Medulla oblongata (tissue), 1 donor: Measurements from ENCODE around the gene CHN1.

Source experiments
- DNase-seq: peaks from one replicate; pipeline ENCODE4 v3.0.0-alpha.2; 2015; ENCODE audit errors: extremely low spot score

Gene CHN1

DNA sequence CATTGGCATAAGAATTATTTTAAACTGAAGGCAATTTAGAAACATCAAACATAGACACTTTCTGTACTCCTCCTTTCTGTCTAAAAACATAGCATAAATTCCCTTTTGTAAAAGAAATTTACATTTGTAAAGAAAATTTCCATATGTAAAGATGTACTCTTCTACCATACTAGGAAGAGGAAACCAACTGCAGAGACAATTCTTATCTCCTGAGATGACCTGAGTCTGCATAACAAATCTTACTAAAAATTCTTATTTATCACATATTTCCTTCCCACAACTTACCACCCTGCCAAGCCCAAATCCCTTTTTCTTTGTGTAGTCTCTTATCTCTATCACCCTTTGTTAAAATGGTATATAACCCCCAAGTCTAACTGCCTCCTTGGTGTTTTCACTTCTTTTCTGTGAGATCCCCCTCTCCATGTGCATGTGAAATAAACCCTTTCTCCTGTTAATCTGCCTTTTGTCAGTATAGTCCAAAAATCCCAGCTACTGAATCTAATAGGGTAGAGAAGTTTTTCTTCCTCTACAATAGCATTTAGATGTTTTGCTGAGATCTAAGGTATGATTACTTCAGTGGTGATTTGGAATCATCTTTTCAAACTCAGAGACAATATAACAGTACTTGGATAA is 81.0 kb downstream of the CHN1 start:
- DNase-seq: no peak

DNA sequence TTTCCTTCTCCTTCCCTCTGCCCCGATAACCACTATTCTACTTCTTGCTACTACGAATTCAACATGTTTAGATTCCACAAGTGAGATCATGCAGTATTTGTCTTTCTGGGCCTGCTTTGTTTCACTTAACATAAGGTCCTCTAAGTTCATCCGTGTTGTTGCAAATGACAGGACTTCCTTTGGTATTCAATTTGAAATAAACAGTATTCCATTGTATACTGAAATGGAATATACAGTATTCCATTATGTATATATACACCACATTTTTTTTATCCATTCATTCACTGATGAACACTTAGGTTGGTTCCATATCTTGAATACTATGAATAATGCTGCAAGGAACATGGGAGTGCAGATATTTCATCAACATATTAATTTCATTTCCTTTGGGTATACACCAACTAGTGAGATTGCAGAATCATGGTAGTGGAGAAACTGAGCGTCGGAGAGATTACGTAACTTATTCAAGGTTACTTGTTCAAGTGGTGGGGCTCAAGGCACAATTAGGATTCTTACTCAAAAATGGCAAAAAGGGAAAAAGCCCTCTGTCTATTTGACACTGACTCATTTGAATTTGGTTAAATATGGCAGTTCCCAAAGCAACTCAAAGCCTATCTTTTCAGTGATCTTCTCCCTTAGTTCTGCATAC is 85.1 kb downstream of the CHN1 start:
- no peak for DNase-seq

DNA sequence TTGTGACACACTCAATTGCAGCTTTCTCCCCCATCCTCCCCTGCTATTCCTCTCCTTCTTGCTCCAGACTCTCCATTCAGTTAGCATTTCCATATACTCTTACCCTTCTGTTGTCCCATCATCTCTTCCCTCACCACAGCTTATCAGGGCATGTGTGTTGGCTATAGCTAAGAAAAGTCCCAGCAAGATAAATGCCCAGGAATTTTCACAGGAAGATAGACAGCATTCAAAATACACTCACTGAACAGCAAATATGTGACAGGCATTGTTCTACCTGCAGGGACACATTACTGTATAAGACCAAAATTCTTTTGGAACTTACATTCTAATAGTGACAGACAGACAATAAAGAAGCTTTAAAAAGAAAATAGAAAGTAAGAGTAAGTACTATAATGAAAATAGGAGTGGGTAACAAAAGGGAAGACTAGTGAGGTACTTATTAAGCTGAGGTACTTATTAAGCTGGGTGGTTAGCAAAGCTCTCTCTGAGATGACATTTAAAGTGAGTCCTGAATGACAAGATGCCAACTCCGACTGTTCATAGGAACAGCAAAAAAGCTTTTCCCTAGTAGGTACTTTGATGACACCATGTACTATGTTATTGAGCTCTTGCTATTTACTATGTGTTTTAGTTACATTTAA is 86.2 kb downstream of the CHN1 start:
- DNase-seq: no peak

DNA sequence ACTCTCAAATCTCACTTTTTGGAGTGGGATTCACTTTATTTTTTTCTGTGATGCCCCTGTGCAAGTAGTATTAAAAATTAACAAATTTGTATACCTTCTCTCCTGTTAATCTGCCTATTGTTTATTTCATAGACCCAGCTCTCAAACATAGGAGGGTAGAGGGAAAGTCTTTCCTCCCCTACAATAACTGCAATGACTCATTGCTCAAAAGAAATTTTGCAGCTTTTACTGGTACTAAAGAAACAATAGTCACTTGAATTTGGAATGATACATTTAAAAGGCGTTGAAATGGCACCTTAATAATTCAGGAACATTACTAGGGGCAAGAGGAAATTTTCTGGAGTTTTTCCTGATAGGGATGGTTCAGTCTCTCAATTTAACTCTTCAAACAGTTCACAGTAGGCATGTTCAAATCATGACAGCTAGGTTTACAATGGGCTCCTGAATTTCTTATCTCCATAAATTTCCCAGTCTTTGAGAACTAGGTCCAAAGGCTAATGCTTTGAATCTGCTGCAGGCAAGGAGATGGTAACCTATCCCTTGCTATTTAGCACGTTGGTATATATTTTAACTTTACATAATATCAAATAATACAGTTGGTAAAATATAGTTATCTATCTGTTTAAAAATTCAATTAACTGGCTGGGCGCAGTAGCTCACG is 88.8 kb downstream of the CHN1 start:
- DNase-seq: no peak

DNA sequence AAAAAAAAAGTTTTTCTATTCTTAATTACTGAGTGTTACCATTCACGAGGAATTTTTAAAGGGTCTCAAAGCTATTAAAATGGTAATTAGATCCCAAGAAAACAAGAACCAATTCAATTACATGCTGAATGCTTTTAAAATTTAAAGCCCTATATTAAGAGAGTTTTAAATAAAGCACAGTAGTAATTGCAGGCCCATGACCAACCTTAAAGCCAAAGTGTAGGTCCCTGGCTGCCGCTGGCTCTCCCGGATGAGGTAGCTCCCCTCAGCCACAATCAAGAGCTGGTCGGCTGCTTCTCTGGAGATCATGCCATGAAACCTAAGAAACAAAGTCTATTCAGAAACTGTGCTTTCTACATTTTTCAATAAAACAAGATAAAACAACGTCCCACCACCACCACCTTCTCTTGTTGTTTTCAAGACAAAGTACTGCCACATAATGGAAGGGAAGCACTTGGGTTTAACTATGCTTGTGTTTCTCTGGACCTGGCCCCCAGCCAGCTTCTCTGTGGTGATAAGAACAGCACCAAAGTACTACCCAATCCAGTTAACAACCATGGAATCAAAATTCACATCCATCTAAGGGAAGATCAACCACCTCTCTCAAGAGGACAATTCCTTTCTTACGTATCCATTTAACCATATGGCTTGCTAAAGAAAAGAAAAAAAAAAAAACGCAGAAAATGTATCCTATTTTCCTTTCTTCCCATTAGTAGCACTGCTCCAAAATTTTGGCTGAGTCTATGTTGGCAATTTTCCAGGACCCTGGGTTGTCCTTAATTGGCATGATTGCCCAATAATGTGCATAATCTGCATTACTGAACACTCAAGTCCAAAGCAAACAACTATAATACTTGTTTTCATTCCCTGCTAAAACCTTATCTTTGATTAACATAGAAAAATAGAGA is 90.1 kb downstream of the CHN1 start:
- DNase-seq: peak; percentile 13

DNA sequence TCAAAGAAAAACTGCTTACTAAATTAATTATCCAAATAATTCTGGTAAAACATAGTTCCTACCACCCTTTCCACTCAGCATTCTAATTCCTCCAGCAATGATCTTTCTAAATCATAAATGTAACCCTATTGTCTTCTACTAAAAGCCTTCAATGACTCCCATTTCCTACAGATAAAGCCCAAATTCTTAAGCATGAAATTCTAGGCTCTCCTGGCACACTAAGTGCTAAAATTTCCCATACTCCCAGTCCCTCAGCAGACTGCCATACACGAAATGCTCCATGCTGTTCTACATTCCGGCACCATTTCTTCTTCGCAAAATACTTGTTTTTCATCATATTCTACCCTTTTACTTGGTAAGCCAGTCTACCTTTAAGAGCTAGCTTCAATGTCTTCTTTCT is 96.9 kb downstream of the CHN1 start:
- DNase-seq: no peak

DNA sequence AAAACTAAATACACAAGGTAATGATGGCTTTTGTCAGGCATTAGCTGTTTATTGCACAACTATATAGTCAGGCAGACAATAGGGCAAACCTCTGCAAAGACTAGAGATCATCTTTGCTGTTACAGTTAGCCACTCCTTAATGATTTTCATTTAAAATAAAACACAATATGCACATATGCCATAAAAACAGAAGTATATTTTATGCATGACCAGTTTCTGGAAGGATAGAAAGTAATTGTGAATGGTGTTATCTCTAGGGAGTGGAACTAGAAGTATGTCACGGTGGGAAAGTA is 102.0 kb downstream of the CHN1 start:
- DNase-seq: no peak

DNA sequence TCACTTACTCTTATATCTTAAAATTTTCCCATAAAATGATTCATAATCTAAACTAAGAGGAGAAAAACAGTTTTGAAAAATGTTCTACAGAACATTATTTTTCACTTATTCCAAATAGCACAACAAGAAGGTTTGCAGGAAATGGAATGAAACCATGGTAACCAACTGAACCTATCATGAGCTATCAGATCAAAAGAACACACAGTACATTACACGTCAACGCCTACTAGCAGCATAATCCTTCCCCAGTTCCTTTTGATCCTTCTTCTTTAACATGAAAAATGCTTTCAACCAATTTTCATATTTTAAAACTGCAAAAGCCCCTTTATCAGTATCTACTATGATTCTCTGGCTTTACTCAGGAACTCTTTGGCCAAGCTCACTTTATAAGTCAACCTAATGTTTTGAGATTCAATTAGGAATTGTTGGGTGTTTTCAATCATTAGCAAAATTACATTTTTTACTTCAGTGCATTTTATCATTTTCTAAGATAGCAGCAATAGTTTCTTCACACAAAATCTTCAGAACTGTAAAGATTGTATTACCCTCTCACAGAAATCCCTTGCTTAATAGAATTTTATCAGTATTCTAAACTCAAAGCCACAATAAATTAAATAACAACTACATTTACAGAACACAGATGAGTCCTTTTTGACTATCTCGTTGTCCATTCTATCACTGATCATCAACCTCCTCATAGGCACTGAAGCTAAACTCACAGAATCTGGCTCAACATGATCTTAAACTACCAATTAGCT is 102.5 kb downstream of the CHN1 start:
- no peak for DNase-seq

DNA sequence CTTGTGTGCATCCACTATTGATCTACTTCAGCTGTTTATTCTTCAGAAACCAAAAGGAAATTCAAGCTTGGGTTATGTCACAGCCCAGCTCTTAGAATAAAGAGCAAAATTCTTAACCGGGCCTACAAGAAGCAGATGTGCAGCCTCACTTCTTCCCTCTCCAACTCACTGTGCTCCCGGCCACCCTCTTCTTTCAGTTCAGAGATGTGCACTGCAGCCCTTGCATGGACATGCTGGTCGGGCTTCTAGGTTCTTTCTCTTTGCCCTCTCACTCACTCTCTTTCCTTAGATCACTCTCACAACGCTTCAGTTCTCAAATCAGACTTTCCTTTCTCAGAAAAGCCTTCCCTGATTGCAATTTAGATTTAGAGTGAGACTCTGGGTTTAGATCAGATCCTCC is 104.1 kb downstream of the CHN1 start:
- DNase-seq: peak; percentile 49

DNA sequence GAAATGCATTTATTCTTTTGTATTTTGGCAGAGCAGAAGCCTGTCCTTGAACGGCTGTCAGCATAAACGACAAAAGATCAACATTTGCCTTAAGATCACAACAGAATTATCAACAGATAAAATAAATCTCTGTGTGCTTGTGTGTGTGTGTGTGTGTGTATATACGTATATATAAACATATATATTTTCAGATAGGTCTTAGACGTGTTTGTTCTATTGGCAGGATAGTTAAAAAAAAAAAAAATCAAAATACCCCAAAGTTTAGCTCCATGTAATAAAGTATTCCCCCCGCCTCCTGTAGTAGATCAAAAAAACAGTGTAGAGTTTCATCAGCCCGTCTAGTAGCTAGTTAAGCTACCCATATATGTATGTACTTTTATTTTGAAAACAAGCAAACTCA is 107.9 kb downstream of the CHN1 start:
- no peak for DNase-seq

DNA sequence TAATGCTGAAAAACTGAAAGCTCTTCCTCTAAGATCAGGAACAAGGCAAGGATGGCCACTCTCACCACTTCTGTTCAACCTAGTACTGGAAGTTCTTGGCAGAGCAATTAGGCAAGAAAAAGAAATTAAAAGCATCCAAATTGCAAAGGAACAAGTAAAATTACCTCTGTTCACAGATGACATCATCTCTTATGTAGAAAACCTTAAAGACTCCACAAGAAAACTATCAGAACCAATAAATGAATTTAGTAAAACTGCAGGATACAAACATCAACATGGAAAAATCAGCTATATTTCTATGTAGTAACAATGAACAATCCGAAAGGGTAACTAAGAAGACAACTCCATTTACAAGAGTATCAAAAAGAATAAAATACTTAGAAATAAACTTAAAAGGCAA is 112.2 kb downstream of the CHN1 start:
- DNase-seq: no peak

DNA sequence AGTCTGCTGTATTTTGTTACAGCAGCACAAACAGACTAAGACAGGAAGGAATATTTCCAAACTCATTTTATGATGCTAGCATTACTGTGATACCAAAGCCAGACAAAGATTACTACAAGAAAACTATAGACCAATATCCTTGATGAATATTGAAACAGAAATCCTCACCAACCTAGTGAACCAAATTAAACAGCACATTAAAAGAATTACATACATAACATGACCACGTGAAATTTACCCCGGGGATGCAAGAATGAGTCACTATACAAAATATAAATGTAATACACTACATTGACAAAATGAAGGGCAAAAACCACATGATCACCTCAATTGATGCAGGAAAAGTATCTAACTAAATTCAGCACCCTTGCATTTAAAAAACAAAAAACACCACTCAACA is 112.6 kb downstream of the CHN1 start:
- DNase-seq: no peak

DNA sequence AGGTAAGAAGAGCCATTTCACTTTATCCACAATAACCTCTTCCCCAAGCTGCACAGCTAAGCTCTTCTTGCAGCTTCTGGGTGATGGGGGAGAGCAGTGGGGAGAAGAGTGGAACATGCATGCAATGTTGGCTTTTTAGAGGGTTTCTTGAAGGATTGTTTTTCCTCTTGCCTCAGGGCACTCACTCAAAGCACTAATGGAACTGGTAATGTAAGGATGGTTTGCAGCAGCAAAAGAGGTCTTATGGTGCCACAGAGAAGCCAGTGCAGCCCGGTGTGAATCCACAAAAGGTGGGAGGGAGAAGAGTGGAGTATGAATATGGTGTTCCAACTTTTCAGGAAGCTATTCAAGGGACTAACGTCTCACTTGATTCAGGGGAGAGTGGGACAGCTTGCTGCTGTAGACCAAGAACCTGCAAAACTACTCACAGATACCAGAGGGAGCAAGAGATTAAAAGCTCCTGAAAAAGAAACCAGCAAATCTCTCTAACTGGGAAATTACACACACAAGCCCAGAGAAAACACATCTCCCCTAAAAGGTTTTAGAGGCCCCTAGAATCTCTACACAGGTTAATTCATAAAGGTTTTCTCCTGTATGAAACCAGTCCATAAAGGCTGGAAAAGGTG is 116.4 kb downstream of the CHN1 start:
- DNase-seq: no peak

DNA sequence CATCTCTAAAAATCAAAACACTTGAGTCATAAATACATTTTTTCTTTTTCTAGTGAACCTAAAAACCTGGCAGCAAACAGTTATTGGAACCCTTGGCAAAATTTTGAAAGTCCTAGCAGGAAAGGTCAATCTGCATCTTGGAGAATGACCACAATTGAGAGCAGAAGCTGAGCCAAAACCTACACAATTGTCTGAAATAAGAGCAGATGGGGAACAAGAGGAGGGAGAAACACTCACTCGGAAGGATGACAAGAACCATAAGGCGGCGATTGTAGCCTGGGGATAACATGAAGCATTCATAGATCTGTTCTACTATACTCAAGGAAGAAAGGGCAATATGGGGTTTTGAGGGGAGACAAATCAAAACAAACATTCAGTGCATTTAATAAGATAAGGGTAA is 117.0 kb downstream of the CHN1 start:
- no peak for DNase-seq

DNA sequence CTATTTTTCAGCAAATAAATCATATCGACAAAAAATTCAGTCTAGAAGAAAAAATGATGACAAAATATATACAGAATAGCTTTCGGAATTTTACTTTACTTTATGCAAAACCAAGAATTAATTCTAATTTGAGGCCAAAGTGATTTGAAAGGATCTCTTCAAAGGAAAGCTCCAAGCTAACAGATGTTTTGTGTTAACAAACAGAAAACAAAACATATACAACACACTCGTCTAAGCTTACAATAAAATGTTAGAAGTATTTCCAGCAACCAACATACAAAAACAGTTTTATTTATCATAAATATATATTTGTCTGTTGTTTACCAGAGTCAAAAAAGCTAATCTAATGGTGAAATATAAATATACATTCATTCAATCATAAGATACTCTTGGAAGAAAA is 122.8 kb downstream of the CHN1 start:
- DNase-seq: no peak

DNA sequence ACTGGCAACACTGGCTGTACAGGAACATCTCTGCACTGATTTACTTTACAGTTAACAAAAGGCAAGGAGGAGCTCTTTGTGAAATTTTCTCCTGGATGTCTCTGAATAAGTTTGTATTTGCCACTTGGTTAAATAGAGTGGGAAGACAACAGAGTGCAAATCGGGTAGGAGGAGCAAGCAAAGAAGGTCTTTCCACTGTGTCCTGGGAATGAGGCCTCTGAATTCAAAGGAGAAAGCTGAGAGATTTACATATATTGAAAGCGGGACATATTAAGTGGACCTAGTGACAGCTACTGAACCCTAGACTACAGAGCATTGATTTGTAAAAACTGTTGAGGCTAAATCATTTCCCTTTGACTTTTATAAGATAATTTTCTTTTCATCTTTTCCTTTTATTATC is 123.5 kb downstream of the CHN1 start:
- DNase-seq: no peak

DNA sequence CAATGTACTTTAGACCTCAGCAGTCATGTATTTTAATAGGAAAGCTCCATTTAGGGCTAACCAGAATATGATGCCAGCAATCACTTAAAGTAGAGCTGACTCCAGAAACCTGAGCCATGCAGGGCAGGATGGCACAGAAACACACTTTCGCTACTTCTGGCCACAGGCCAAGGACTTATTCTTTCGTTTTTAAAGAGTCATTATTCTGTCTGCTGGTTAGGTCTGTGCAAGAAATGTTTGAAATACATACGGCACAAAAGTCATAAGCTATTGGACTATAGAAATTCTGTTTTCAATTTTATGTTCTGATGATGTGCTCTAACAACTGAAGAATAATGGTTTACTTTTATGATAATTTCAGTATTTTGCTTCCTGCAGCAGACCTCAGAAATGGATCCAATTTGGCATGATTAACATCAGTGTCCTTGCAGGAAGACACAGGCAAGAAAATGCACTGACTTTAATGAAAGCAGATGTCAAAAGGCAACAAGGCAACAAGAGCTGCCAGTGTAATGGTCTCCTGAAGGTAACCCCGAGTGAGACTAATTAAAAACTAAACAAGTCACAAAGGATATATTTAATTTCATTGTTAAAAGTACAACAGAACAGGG is 126.5 kb downstream of the CHN1 start:
- peak; percentile 48 for DNase-seq

DNA sequence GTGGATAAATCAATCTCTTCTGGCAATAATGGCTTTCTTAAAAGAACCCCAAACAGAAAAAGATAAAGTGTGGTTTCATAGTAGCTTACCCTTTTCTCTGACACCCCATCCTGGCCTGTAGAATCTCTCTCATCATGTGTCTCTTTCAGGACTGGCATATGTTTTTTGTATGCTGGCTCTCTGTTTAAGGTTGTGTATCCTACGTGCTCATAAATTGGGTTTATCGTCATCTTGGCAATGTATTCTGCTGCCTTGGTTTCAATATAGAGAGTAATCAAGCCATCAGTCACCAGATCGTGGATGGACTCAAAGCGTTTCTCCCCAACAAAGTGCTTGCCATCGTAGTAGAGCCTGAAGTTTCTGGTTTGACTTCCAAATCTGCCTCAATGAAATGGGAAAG is 127.4 kb downstream of the CHN1 start:
- DNase-seq: no peak

DNA sequence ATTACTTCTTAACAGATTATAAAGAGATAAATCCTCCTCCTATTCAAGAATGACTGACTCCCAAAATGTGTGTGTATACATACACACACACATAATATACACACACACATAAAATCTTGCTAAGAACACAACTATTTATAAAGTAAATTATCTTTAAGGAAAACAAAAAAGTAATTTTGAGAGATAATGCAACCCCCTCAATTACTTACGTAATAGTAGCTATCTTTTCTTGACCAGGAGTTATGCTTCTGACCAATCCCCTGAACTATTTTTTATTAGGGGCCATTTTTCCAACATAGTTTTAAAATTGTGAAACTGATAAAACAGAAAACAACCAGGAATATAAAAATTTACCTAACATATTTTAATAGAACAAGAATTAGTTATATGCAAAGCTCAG is 127.9 kb downstream of the CHN1 start:
- no peak for DNase-seq

DNA sequence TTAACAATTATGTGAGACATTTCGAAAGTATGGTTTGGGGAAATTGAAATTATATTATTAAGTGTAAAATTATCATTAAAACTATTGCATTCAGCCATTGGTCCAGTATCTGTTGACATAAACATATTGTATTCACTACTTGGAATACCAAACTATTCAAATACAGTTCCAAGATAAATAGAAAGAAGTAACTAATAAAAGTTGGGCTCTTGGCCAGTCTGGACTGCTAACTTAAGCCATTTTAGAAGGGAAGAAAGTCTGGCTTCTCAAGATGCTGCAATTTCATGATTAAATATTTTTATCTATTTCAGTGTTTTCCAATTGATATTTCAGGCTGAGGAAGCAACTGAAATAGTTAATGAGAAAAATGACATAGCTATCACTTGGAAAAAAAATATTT is 131.1 kb downstream of the CHN1 start:
- DNase-seq: no peak

DNA sequence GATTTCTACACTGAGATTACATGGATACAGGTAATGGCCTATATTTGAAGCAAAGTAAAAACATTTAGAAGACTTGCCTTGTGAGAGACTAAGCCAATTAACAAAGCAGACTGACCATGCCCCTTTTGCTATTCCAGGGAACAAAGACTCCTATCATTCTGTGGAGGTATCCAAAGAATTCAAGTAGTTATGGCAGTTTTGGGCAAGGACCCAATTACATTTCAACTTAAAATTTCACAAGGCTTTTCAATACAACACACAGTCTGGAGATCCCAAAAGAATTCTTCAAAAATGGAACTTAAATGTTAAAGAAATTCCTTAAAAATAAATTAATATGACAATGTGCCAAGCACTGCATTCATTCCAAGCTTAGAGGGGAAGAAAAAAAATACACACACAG is 131.7 kb downstream of the CHN1 start:
- DNase-seq: no peak
